Hepatocyte (in vitro differentiated cells): ENCODE data around the gene MBD3L4. TPM values are rescaled to one million over a fixed set of nuclear protein-coding genes. Genes with fewer than 3 reads are reported as not detected.

ENCODE experiments used
- DNase-seq: peaks from one replicate; pipeline ENCODE4 v3.0.0-alpha.2; 2016; ENCODE audit warnings: low spot score
- H2AFZ ChIP-seq: fragments of 200-600 bp; sonication (generic); 2 replicates; pipeline ENCODE4 v1.6.0; 2016; ENCODE audit warnings: antibody characterized with exemption, mild to moderate bottlenecking
- H3K27ac ChIP-seq: fragments of 200-600 bp; sonication (generic); 2 replicates; pipeline ENCODE4 v1.5.1; 2016; ENCODE audit warnings: mild to moderate bottlenecking
- H3K27me3 ChIP-seq: fragments of 200-600 bp; sonication (generic); 2 replicates; pipeline ENCODE4 v1.6.1; 2016
- H3K36me3 ChIP-seq: fragments of 200-600 bp; sonication (generic); replicated peaks from 2 replicates; pipeline ENCODE4 v1.5.1; 2016; ENCODE audit warnings: low read depth; ENCODE audit not compliant: insufficient read depth
- H3K4me1 ChIP-seq: fragments of 200-600 bp; sonication (generic); 2 replicates; pipeline ENCODE4 v1.5.1; 2016; ENCODE audit warnings: mild to moderate bottlenecking, moderate library complexity; ENCODE audit not compliant: insufficient read depth
- H3K4me2 ChIP-seq: fragments of 200-600 bp; sonication (generic); 2 replicates; pipeline ENCODE4 v1.6.0; 2016
- H3K4me3 ChIP-seq: fragments of 200-600 bp; sonication (generic); 2 replicates; pipeline ENCODE4 v1.5.1; 2016; ENCODE audit warnings: mild to moderate bottlenecking
- H3K79me2 ChIP-seq: fragments of 200-600 bp; sonication (generic); 2 replicates; pipeline ENCODE4 v1.6.0; 2017; ENCODE audit warnings: mild to moderate bottlenecking
- H3K9me2 ChIP-seq: fragments of 200-600 bp; sonication (generic); replicated peaks from 2 replicates; pipeline ENCODE4 v1.6.0; 2017; ENCODE audit warnings: mild to moderate bottlenecking; ENCODE audit not compliant: insufficient read depth
- H3K9me3 ChIP-seq: fragments of 200-600 bp; sonication (generic); 2 replicates; pipeline ENCODE4 v1.5.1; 2016; ENCODE audit warnings: low read depth, mild to moderate bottlenecking
- H4K20me1 ChIP-seq: fragments of 200-600 bp; sonication (generic); 2 replicates; pipeline ENCODE4 v1.6.0; 2016; ENCODE audit warnings: mild to moderate bottlenecking; ENCODE audit not compliant: insufficient read depth, poor library complexity, severe bottlenecking
- EZH2 ChIP-seq: fragments of 200-600 bp; sonication (generic); IDR thresholded peaks from 2 replicates; pipeline ENCODE4 v1.6.1; 2016; ENCODE audit warnings: antibody characterized with exemption, mild to moderate bottlenecking, borderline replicate concordance
- EZH2phosphoT487 ChIP-seq: fragments of 200-600 bp; sonication (generic); IDR thresholded peaks from one replicate; pipeline ENCODE4 v1.6.1; 2018; ENCODE audit warnings: antibody characterized with exemption, mild to moderate bottlenecking, low read depth, moderate library complexity; ENCODE audit not compliant: unreplicated experiment, severe bottlenecking
- WGBS: methylation state at CpG from one replicate; pipeline ENCODE4 v1.1.6; 2016; ENCODE audit warnings: low lambda C conversion rate; ENCODE audit errors: missing lambda C conversion rate; 5-methylcytosine and 5-hydroxymethylcytosine counted together
- polyA plus RNA-seq: library from polyadenylated mRNA; unstranded; fragments of >200 nt; fragmentation: Nextera tagmentation; extraction: Ambion mirVana; gene quantifications from 2 replicates; pipeline ENCODE4 v1.2.1, GENCODE V29; 2016
- total RNA-seq: library from RNA; depleted of rRNA; stranded (reverse); fragments of >200 nt; gene quantifications from 2 replicates; pipeline ENCODE4 v1.2.3, GENCODE V29; 2014
- TF ChIP-seq, protein P1 (sequence below): fragments of 200-600 bp; sonication (generic); IDR thresholded peaks from 2 replicates; pipeline ENCODE4 v1.5.1; 2016; ENCODE audit warnings: antibody characterized with exemption, mild to moderate bottlenecking; ENCODE audit not compliant: poor library complexity

The MBD3L4 gene
- total and polyA plus RNA-seq, 2 experiments from 2014 or later: not detected

DNA sequence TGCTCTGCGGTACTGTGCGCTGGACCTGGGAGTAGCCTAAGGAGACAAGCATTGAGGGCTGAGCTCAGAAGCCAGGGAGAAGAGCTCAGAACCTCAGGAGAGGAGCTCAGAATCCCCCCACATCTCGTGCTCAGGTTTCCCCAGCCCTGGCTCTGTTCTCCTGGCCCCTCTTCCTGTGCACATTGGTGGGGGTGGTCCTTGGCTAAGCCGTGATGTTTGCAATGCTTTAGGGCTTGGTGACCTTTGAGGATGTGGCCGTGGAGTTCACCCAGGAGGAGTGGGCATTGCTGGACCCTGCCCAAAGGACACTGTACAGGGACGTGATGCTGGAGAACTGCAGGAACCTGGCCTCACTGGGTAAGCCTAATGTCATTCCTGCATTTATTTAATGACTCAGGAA, 36.2 kb upstream of the MBD3L4 start:
- H3K9me2 ChIP-seq: peaks cover 1% of the 10 kb centered on the region
- H3K36me3 ChIP-seq: peaks cover 22% of the 10 kb centered on the region
- 98% methylated on average over 6 of the region's 6 CpGs for WGBS
- peaks cover 38% of the 10 kb centered on the region for H3K9me3 ChIP-seq
- H2AFZ ChIP-seq: no peak overlapping the region
- H4K20me1 ChIP-seq: no peaks in the 10 kb centered on the region
- peaks cover 2% of the 10 kb centered on the region for H3K79me2 ChIP-seq
- DNase-seq: no peak
- H3K27me3 ChIP-seq: no peaks in the 10 kb centered on the region
- TF ChIP-seq, protein P1, sequence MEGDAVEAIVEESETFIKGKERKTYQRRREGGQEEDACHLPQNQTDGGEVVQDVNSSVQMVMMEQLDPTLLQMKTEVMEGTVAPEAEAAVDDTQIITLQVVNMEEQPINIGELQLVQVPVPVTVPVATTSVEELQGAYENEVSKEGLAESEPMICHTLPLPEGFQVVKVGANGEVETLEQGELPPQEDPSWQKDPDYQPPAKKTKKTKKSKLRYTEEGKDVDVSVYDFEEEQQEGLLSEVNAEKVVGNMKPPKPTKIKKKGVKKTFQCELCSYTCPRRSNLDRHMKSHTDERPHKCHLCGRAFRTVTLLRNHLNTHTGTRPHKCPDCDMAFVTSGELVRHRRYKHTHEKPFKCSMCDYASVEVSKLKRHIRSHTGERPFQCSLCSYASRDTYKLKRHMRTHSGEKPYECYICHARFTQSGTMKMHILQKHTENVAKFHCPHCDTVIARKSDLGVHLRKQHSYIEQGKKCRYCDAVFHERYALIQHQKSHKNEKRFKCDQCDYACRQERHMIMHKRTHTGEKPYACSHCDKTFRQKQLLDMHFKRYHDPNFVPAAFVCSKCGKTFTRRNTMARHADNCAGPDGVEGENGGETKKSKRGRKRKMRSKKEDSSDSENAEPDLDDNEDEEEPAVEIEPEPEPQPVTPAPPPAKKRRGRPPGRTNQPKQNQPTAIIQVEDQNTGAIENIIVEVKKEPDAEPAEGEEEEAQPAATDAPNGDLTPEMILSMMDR: no peak
- no peak for TF ChIP-seq EZH2phosphoT487
- no peak for TF ChIP-seq EZH2
- H3K27ac ChIP-seq: no peak overlapping the region
- H3K4me1 ChIP-seq: no peaks in the 10 kb centered on the region
- H3K4me2 ChIP-seq: no peak overlapping the region
- no peak overlapping the region for H3K4me3 ChIP-seq

DNA sequence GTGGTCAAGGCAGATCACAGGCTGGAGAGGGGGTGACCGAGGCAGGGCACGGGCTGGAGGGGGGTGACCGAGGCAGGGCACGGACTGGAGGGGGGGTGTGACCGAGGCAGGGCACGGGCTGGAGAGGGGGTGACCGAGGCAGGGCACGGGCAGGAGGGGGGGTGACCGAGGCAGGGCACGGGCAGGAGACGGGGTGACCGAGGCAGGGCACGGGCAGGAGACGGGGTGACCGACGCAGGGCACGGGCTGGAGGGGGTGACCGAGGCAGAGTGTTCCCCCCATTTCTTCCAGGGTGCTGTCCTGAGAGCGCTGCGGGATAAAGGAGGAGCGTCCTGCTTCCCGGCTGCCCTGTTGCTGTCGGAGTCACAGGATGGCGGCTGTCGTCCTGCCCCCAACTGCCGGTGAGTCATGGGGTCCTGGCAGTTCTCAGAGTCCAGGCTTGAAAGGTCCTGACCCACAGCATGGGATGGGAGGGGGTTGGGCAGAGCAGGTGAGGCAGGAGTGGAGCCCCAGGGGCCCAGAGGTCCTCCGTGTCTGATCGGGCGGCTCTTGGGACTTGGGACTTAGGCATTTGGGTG, 34.8 kb upstream of the MBD3L4 start:
- H3K36me3 ChIP-seq: peaks cover 17% of the 10 kb centered on the region
- peaks cover 14% of the 10 kb centered on the region for H3K79me2 ChIP-seq
- H3K27ac ChIP-seq: no peak overlapping the region
- peaks cover 5% of the 10 kb centered on the region for H3K4me1 ChIP-seq
- peaks cover 32% of the 10 kb centered on the region for H3K9me3 ChIP-seq
- H3K27me3 ChIP-seq: no peaks in the 10 kb centered on the region
- no peak overlapping the region for H2AFZ ChIP-seq
- no peak for DNase-seq
- H4K20me1 ChIP-seq: no peaks in the 10 kb centered on the region
- peaks cover 4% of the 10 kb centered on the region for H3K9me2 ChIP-seq
- H3K4me3 ChIP-seq: no peak overlapping the region
- TF ChIP-seq EZH2 (no peak), EZH2phosphoT487 (no peak)
- TF ChIP-seq, protein P1: no peak
- H3K4me2 ChIP-seq: no peak overlapping the region
- WGBS: 97% methylated on average over 18 of the region's 29 CpGs

GRCh38 chr19:7072541-7072940, 32.6 kb upstream of the MBD3L4 start:
- DNase-seq: no peak
- WGBS: 92% methylated on average over 6 of the region's 6 CpGs
- no peaks in the 10 kb centered on the region for H4K20me1 ChIP-seq
- TF ChIP-seq EZH2 (no peak), EZH2phosphoT487 (no peak)
- TF ChIP-seq, protein P1: no peak
- H3K9me3 ChIP-seq: peaks cover 12% of the 10 kb centered on the region
- H3K4me3 ChIP-seq: no peak overlapping the region
- H3K4me1 ChIP-seq: peaks cover 5% of the 10 kb centered on the region
- H3K27ac ChIP-seq: no peak overlapping the region
- H3K27me3 ChIP-seq: no peaks in the 10 kb centered on the region
- peaks cover 11% of the 10 kb centered on the region for H3K36me3 ChIP-seq
- H3K79me2 ChIP-seq: peaks cover 14% of the 10 kb centered on the region
- H3K9me2 ChIP-seq: peaks cover 4% of the 10 kb centered on the region
- H3K4me2 ChIP-seq: no peak overlapping the region
- no peak overlapping the region for H2AFZ ChIP-seq
